GM23338 (cell line): ENCODE data around the gene MCM9. TPM values are rescaled to one million over a fixed set of nuclear protein-coding genes. Genes with fewer than 3 reads are reported as not detected.

Experiments used
- ATAC-seq: fragments of 200-7000 bp; cut with Tn5 transposase; 3 replicates; pipeline ENCODE4 v1.9.1; 2020
- DNase-seq: peaks from one replicate; pipeline ENCODE4 v3.0.0-alpha.2; 2015; ENCODE audit warnings: low spot score
- H2AFZ ChIP-seq: fragments of 200-600 bp; sonication (generic); 2 replicates; pipeline ENCODE4 v1.8.0; 2016; ENCODE audit warnings: antibody characterized with exemption, mild to moderate bottlenecking, moderate library complexity
- H3F3A ChIP-seq: fragments of 200-600 bp; sonication (generic); replicated peaks from 2 replicates; pipeline ENCODE4 v1.8.0; 2017; ENCODE audit warnings: antibody characterized with exemption, mixed run types, low read depth
- H3K27ac ChIP-seq: fragments of 200-600 bp; sonication (generic); 2 replicates; pipeline ENCODE4 v1.6.1; 2016; ENCODE audit warnings: low read depth
- H3K27me3 ChIP-seq: fragments of 200-600 bp; sonication (generic); 2 replicates; pipeline ENCODE4 v1.8.0; 2016; ENCODE audit warnings: mild to moderate bottlenecking, mixed run types, moderate library complexity; ENCODE audit not compliant: insufficient read depth
- H3K36me3 ChIP-seq: fragments of 200-600 bp; sonication (generic); 2 replicates; pipeline ENCODE4 v1.8.0; 2016; ENCODE audit warnings: mild to moderate bottlenecking; ENCODE audit not compliant: insufficient read depth
- H3K4me1 ChIP-seq: fragments of 200-600 bp; sonication (generic); 2 replicates; pipeline ENCODE4 v1.8.0; 2016; ENCODE audit warnings: mild to moderate bottlenecking, moderate library complexity; ENCODE audit not compliant: insufficient read depth
- H3K4me2 ChIP-seq: fragments of 200-600 bp; sonication (generic); 2 replicates; pipeline ENCODE4 v1.7.1; 2017; ENCODE audit warnings: mixed run types
- H3K4me3 ChIP-seq: fragments of 200-600 bp; sonication (generic); 2 replicates; pipeline ENCODE4 v1.6.1; 2016; ENCODE audit warnings: mixed run types
- H3K79me2 ChIP-seq: fragments of 200-600 bp; sonication (generic); replicated peaks from 2 replicates; pipeline ENCODE4 v1.8.0; 2017; ENCODE audit warnings: mild to moderate bottlenecking; ENCODE audit not compliant: insufficient read depth
- H3K9me2 ChIP-seq: fragments of 200-600 bp; sonication (generic); 2 replicates; pipeline ENCODE4 v1.8.0; 2017; ENCODE audit not compliant: insufficient read depth
- H4K20me1 ChIP-seq: fragments of 200-600 bp; sonication (generic); replicated peaks from 2 replicates; pipeline ENCODE4 v1.8.0; 2017; ENCODE audit warnings: mild to moderate bottlenecking; ENCODE audit not compliant: insufficient read depth
- H3K27ac Mint-ChIP-seq: 2 replicates; pipeline ENCODE4 v1.8.0; 2020; ENCODE audit warnings: inconsistent platforms, mild to moderate bottlenecking, moderate library complexity, mixed read lengths
- H3K27me3 Mint-ChIP-seq: 3 replicates; pipeline ENCODE4 v1.8.0; 2022; ENCODE audit warnings: low read depth, mild to moderate bottlenecking, moderate library complexity, mixed read lengths, inconsistent platforms; ENCODE audit not compliant: insufficient read depth, poor library complexity
- H3K36me3 Mint-ChIP-seq: 3 replicates; pipeline ENCODE4 v1.8.0; 2021; ENCODE audit warnings: low read depth, mild to moderate bottlenecking, inconsistent platforms, moderate library complexity, mixed read lengths
- H3K4me1 Mint-ChIP-seq: 3 replicates; pipeline ENCODE4 v1.8.0; 2020; ENCODE audit warnings: mild to moderate bottlenecking, inconsistent platforms, mixed read lengths
- H3K4me3 Mint-ChIP-seq: 3 replicates; pipeline ENCODE4 v1.8.0; 2021; ENCODE audit warnings: moderate library complexity, mild to moderate bottlenecking, inconsistent platforms, mixed read lengths
- H3K9me3 Mint-ChIP-seq: 3 replicates; pipeline ENCODE4 v1.8.0; 2020; ENCODE audit warnings: moderate library complexity, mild to moderate bottlenecking, inconsistent platforms, mixed read lengths
- CREB1 ChIP-seq: fragments of 250-450 bp; sonication (Bioruptor Pico); IDR thresholded peaks from 2 replicates; pipeline ENCODE4 v1.5.0; 2020; ENCODE audit warnings: low read depth, mild to moderate bottlenecking, moderate library complexity
- CTCF ChIP-seq, 2 experiments: fragments of 200-600 bp in 1 of 2; sonication (generic) in 1 of 2; conservative IDR thresholded peaks; 2 replicates each; pipeline versions ENCODE4 v1.5.1 to v1.6.1; 2016 to 2017; ENCODE audit warnings: antibody characterized with exemption in 2 of 2, low read depth in 2 of 2, mild to moderate bottlenecking in 2 of 2, moderate library complexity in 1 of 2
- EZH2 ChIP-seq: fragments of 200-600 bp; sonication (generic); IDR thresholded peaks from one replicate; pipeline ENCODE4 v1.8.0; 2017; ENCODE audit warnings: antibody characterized with exemption, mild to moderate bottlenecking, low read depth; ENCODE audit not compliant: unreplicated experiment
- EZH2phosphoT487 ChIP-seq: fragments of 200-600 bp; sonication (generic); IDR thresholded peaks from one replicate; pipeline ENCODE4 v1.8.1; 2018; ENCODE audit warnings: antibody characterized with exemption; ENCODE audit not compliant: unreplicated experiment
- JUNB ChIP-seq: IDR thresholded peaks from one replicate; pipeline ENCODE4 v1.6.1; 2016; ENCODE audit warnings: antibody characterized with exemption; ENCODE audit not compliant: unreplicated experiment
- STAT1 ChIP-seq: IDR thresholded peaks from one replicate; pipeline ENCODE4 v1.6.1; 2016; ENCODE audit warnings: antibody characterized with exemption; ENCODE audit not compliant: unreplicated experiment
- ZNF114 ChIP-seq: fragments of 250-450 bp; sonication (Bioruptor Pico); IDR thresholded peaks from 2 replicates; pipeline ENCODE4 v1.5.0; 2020; ENCODE audit warnings: mild to moderate bottlenecking, moderate library complexity
- ZNF331 ChIP-seq: fragments of 250-450 bp; sonication (Bioruptor Pico); IDR thresholded peaks from 2 replicates; pipeline ENCODE4 v1.5.0; 2020; ENCODE audit warnings: low read depth, mild to moderate bottlenecking, moderate library complexity
- polyA plus RNA-seq: library from polyadenylated mRNA; unstranded; fragments of >200 nt; fragmentation: Nextera tagmentation; extraction: Ambion mirVana; gene quantifications from 2 replicates; pipeline ENCODE4 v1.2.1, GENCODE V29; 2016
- total RNA-seq: library from RNA; depleted of rRNA; stranded (reverse); fragments of >200 nt; shearing (Covaris generic); gene quantifications from 2 replicates; pipeline ENCODE4 v1.2.3, GENCODE V29; 2014
- TF ChIP-seq, protein P1 (sequence below): fragments of 250-450 bp; sonication (Bioruptor Pico); IDR thresholded peaks from 2 replicates; pipeline ENCODE4 v1.5.0; 2020; ENCODE audit warnings: mild to moderate bottlenecking, moderate library complexity

MCM9 gene
- total and polyA plus RNA-seq, 2 experiments from 2014 or later, result 14.9 to 16.6 TPM

GRCh38 chr6:118859517-118860064 is 75.4 kb downstream of the MCM9 start (continued):
- TF ChIP-seq, protein P1, sequence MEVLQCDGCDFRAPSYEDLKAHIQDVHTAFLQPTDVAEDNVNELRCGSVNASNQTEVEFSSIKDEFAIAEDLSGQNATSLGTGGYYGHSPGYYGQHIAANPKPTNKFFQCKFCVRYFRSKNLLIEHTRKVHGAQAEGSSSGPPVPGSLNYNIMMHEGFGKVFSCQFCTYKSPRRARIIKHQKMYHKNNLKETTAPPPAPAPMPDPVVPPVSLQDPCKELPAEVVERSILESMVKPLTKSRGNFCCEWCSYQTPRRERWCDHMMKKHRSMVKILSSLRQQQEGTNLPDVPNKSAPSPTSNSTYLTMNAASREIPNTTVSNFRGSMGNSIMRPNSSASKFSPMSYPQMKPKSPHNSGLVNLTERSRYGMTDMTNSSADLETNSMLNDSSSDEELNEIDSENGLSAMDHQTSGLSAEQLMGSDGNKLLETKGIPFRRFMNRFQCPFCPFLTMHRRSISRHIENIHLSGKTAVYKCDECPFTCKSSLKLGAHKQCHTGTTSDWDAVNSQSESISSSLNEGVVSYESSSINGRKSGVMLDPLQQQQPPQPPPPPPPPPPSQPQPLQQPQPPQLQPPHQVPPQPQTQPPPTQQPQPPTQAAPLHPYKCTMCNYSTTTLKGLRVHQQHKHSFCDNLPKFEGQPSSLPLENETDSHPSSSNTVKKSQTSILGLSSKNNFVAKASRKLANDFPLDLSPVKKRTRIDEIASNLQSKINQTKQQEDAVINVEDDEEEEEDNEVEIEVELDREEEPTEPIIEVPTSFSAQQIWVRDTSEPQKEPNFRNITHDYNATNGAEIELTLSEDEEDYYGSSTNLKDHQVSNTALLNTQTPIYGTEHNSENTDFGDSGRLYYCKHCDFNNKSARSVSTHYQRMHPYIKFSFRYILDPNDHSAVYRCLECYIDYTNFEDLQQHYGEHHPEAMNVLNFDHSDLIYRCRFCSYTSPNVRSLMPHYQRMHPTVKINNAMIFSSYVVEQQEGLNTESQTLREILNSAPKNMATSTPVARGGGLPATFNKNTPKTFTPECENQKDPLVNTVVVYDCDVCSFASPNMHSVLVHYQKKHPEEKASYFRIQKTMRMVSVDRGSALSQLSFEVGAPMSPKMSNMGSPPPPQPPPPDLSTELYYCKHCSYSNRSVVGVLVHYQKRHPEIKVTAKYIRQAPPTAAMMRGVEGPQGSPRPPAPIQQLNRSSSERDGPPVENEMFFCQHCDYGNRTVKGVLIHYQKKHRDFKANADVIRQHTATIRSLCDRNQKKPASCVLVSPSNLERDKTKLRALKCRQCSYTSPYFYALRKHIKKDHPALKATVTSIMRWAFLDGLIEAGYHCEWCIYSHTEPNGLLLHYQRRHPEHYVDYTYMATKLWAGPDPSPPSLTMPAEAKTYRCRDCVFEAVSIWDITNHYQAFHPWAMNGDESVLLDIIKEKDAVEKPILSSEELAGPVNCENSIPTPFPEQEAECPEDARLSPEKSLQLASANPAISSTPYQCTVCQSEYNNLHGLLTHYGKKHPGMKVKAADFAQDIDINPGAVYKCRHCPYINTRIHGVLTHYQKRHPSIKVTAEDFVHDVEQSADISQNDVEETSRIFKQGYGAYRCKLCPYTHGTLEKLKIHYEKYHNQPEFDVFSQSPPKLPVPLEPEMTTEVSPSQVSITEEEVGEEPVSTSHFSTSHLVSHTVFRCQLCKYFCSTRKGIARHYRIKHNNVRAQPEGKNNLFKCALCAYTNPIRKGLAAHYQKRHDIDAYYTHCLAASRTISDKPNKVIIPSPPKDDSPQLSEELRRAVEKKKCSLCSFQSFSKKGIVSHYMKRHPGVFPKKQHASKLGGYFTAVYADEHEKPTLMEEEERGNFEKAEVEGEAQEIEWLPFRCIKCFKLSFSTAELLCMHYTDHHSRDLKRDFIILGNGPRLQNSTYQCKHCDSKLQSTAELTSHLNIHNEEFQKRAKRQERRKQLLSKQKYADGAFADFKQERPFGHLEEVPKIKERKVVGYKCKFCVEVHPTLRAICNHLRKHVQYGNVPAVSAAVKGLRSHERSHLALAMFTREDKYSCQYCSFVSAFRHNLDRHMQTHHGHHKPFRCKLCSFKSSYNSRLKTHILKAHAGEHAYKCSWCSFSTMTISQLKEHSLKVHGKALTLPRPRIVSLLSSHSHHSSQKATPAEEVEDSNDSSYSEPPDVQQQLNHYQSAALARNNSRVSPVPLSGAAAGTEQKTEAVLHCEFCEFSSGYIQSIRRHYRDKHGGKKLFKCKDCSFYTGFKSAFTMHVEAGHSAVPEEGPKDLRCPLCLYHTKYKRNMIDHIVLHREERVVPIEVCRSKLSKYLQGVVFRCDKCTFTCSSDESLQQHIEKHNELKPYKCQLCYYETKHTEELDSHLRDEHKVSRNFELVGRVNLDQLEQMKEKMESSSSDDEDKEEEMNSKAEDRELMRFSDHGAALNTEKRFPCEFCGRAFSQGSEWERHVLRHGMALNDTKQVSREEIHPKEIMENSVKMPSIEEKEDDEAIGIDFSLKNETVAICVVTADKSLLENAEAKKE (CRISPR knock-in tag), result no peak
- TF ChIP-seq CTCF (conservative IDR thresholded peaks at IDR 0.05; ENCODE audit: low read depth in 2 of 2), result no peak
- TF ChIP-seq ZNF114, result no peak

- Mint-ChIP-seq H3K9me3 (peaks cover 1% of the 10 kb centered on the region; the same call in 1 of the 3 replicates), H3K4me3 (no peak overlapping the region), H3K4me1 (peaks cover 18% of the 10 kb centered on the region), H3K36me3 (no peaks in the 10 kb centered on the region; the same call in 2 of the 3 replicates), H3K27me3 (no peaks in the 10 kb centered on the region), H3K27ac (no peak overlapping the region)
- Histone ChIP-seq H3K36me3 (no peaks in the 10 kb centered on the region), H4K20me1 (no peaks in the 10 kb centered on the region), H3F3A (no peaks in the 10 kb centered on the region), H3K4me1 (peaks cover 11% of the 10 kb centered on the region; the same call in 1 of the 2 replicates), H3K27ac (no peak overlapping the region; the same call in 1 of the 2 replicates), H3K9me2 (no peaks in the 10 kb centered on the region), H3K79me2 (no peaks in the 10 kb centered on the region), H3K4me3 (no peak overlapping the region), H3K4me2 (no peak overlapping the region), H2AFZ (no peak overlapping the region), H3K27me3 (no peaks in the 10 kb centered on the region)
- ATAC-seq (no peak), DNase-seq (no peak)
- TF ChIP-seq ZNF331 (CRISPR knock-in tag) (no peak), EZH2 (no peak), EZH2phosphoT487 (no peak), STAT1 (no peak), JUNB (no peak), CREB1 (no peak)
Observed at GRCh38 chr6:118856301-118856700, 78.7 kb downstream of the MCM9 start.
